Measurements from ENCODE around the gene CALML4.

- TF ChIP-seq CTCF (IDR thresholded peaks at IDR 0.05; ENCODE audit: low read depth, low read length, poor library complexity, severe bottlenecking) = no peak
- no peak for TF ChIP-seq EZH2phosphoT487 (IDR thresholded peaks at IDR 0.05; ENCODE audit: borderline replicate concordance, low read length)
Measured at GRCh38 chr15:68232937-68233336, 27.8 kb upstream of the CALML4 start.

Data from DOHH2 (cell line).